H1 (cell line): ENCODE results near the gene GABRG3. TPM values are rescaled to one million over a fixed set of nuclear protein-coding genes. Genes with fewer than 3 reads are reported as not detected.

ENCODE experiments used
- CTCF ChIA-PET: fragments of 300-600 bp; sonication (Branson Sonifier 250); formaldehyde crosslinking; loops from one replicate; lab custom pipeline; 2021; ENCODE audit not compliant: partially characterized antibody; lab: Charles Lee
- POLR2A ChIA-PET: fragments of 300-600 bp; sonication (Branson Sonifier 250); formaldehyde crosslinking; loops from one replicate; lab custom pipeline; 2021; ENCODE audit warnings: inconsistent platforms; ENCODE audit not compliant: partially characterized antibody; lab: Charles Lee
- DNase-seq, 2 experiments: peaks; one replicate each; pipeline versions ENCODE4 v3.0.0 to v3.0.0-alpha.2; 2010 to 2022; ENCODE audit warnings: low spot score in 2 of 2, low read depth in 1 of 2, mixed read lengths in 1 of 2
- FAIRE-seq: peaks from 2 replicates; lab custom pipeline; 2011; peaks lifted over from hg19 to GRCh38; lab: Jason Lieb, UNC
- H2AFZ ChIP-seq: 2 replicates; pipeline ENCODE4 v1.8.1; 2012; ENCODE audit warnings: low read length, inconsistent platforms
- H2AK5ac ChIP-seq: 2 replicates; pipeline ENCODE4 v1.6.1; 2013; ENCODE audit warnings: low read depth, low read length
- H2BK120ac ChIP-seq: replicated peaks from 2 replicates; pipeline ENCODE3; 2013; ENCODE audit warnings: low read depth, low read length, inconsistent platforms
- H2BK12ac ChIP-seq: 2 replicates; pipeline ENCODE4 v1.6.1; 2013; ENCODE audit warnings: low read depth, low read length
- H2BK15ac ChIP-seq: 2 replicates; pipeline ENCODE4 v1.6.1; 2013; ENCODE audit warnings: low read length
- H2BK20ac ChIP-seq: 2 replicates; pipeline ENCODE4 v1.6.1; 2013; ENCODE audit warnings: low read length
- H2BK5ac ChIP-seq: 2 replicates; pipeline ENCODE4 v1.6.1; 2013; ENCODE audit warnings: low read depth, low read length
- H3K14ac ChIP-seq: 2 replicates; pipeline ENCODE4 v1.6.1; 2013; ENCODE audit warnings: inconsistent platforms; ENCODE audit not compliant: insufficient read length
- H3K18ac ChIP-seq: 2 replicates; pipeline ENCODE4 v1.6.1; 2013; ENCODE audit warnings: low read length; ENCODE audit errors: extremely low read depth
- H3K23ac ChIP-seq: 2 replicates; pipeline ENCODE4 v1.6.1; 2013; ENCODE audit warnings: inconsistent platforms; ENCODE audit not compliant: insufficient read length
- H3K23me2 ChIP-seq: 2 replicates; pipeline ENCODE4 v1.6.1; 2013; ENCODE audit warnings: low read depth, low read length
- H3K27ac ChIP-seq: 2 replicates; pipeline ENCODE4 v1.6.1; 2011; ENCODE audit warnings: low read depth, low read length, inconsistent platforms
- H3K27me3 ChIP-seq, 4 experiments: replicated peaks in 1 of 4; 1 replicate in 1 of 4; 2 replicates in 3 of 4; pipeline versions ENCODE4 v1.6.1 to v1.8.1; 2011 to 2013; ENCODE audit warnings: low read length in 3 of 4, mild to moderate bottlenecking in 3 of 4, inconsistent platforms in 2 of 4, mixed read lengths in 2 of 4, moderate library complexity in 1 of 4; ENCODE audit not compliant: control insufficient read depth in 3 of 4, insufficient read depth in 3 of 4; ENCODE audit errors: extremely low read depth in 1 of 4
- H3K36me3 ChIP-seq, 4 experiments: 2 replicates each; pipeline versions ENCODE4 v1.6.1 to v1.8.1; 2011 to 2013; ENCODE audit warnings: mild to moderate bottlenecking in 4 of 4, low read length in 3 of 4, moderate library complexity in 2 of 4, control low read depth in 1 of 4, inconsistent platforms in 1 of 4; ENCODE audit not compliant: insufficient read depth in 4 of 4, control insufficient read depth in 2 of 4
- H3K4ac ChIP-seq: replicated peaks from 2 replicates; pipeline ENCODE3; 2013; ENCODE audit warnings: low read length, low read depth, mixed read lengths, inconsistent platforms; ENCODE audit not compliant: insufficient read length
- H3K4me1 ChIP-seq, 4 experiments: replicated peaks in 1 of 4; 1 replicate in 1 of 4; 2 replicates in 3 of 4; pipeline versions ENCODE4 v1.6.1 to v1.8.1; 2011 to 2013; ENCODE audit warnings: low read length in 3 of 4, inconsistent platforms in 2 of 4, mixed read lengths in 1 of 4; ENCODE audit not compliant: insufficient read depth in 4 of 4, control insufficient read depth in 3 of 4
- H3K4me2 ChIP-seq, 2 experiments: 2 replicates each; pipeline versions ENCODE4 v1.6.1 to v1.8.1; 2011 to 2013; ENCODE audit warnings: low read depth in 2 of 2, low read length in 2 of 2, control low read depth in 1 of 2, inconsistent platforms in 1 of 2, mild to moderate bottlenecking in 1 of 2; ENCODE audit not compliant: insufficient read depth in 1 of 2
- H3K4me3 ChIP-seq, 4 experiments: fragments of 200-600, 300-600 bp in 1 of 4; sonication (generic), shearing (Covaris generic), sonication (Bioruptor Twin) in 1 of 4; 2 replicates each; pipeline versions ENCODE4 v1.5.1 to v1.8.1; 2011 to 2016; ENCODE audit warnings: low read length in 4 of 4, low read depth in 3 of 4, control low read depth in 2 of 4, inconsistent platforms in 2 of 4, mild to moderate bottlenecking in 2 of 4, mixed read lengths in 1 of 4, moderate library complexity in 1 of 4; ENCODE audit not compliant: insufficient read depth in 2 of 4; ENCODE audit errors: extremely low read depth in 1 of 4
- H3K56ac ChIP-seq: replicated peaks from 2 replicates; pipeline ENCODE3; 2013; ENCODE audit warnings: low read depth, mild to moderate bottlenecking, mixed read lengths, low read length, inconsistent platforms; ENCODE audit not compliant: insufficient read length
- H3K79me1 ChIP-seq: 2 replicates; pipeline ENCODE4 v1.6.1; 2013; ENCODE audit warnings: low read depth, low read length, control low read depth
- H3K79me2 ChIP-seq, 2 experiments: 2 replicates each; pipeline versions ENCODE4 v1.6.1 to v1.8.1; 2012 to 2013; ENCODE audit warnings: low read length in 2 of 2, mild to moderate bottlenecking in 2 of 2, inconsistent platforms in 1 of 2; ENCODE audit not compliant: insufficient read depth in 2 of 2, control insufficient read depth in 1 of 2
- H3K9ac ChIP-seq, 4 experiments: replicated peaks in 1 of 4; 1 replicate in 1 of 4; 2 replicates in 3 of 4; pipeline versions ENCODE4 v1.6.1 to v1.8.1; 2011 to 2013; ENCODE audit warnings: low read depth in 3 of 4, low read length in 3 of 4, control low read depth in 2 of 4, mild to moderate bottlenecking in 2 of 4, moderate library complexity in 2 of 4, inconsistent platforms in 1 of 4; ENCODE audit errors: extremely low read depth in 1 of 4
- H3K9me3 ChIP-seq, 2 experiments: 2 replicates each; pipeline versions ENCODE4 v1.6.1 to v1.8.1; 2012 to 2013; ENCODE audit warnings: mild to moderate bottlenecking in 2 of 2, moderate library complexity in 2 of 2, control low read depth in 1 of 2, inconsistent platforms in 1 of 2, low read depth in 1 of 2, low read length in 1 of 2, mixed read lengths in 1 of 2; ENCODE audit not compliant: insufficient read depth in 2 of 2
- H4K20me1 ChIP-seq, 2 experiments: replicated peaks in 1 of 2; 2 replicates each; pipeline versions ENCODE3 to v1.8.1; 2011 to 2013; ENCODE audit warnings: inconsistent platforms in 2 of 2, low read length in 2 of 2, mild to moderate bottlenecking in 1 of 2; ENCODE audit not compliant: insufficient read depth in 2 of 2, control insufficient read depth in 1 of 2
- H4K5ac ChIP-seq: 2 replicates; pipeline ENCODE4 v1.6.1; 2013; ENCODE audit warnings: low read length, low read depth, mixed read lengths, inconsistent platforms; ENCODE audit not compliant: insufficient read length
- H4K8ac ChIP-seq: 2 replicates; pipeline ENCODE4 v1.8.0; 2013; ENCODE audit warnings: mild to moderate bottlenecking, moderate library complexity, low read length, inconsistent platforms; ENCODE audit not compliant: insufficient read depth; ENCODE audit errors: extremely low read depth
- H4K91ac ChIP-seq: replicated peaks from 2 replicates; pipeline ENCODE3; 2013; ENCODE audit warnings: low read length, mixed read lengths, inconsistent platforms; ENCODE audit not compliant: insufficient read length
- GABPA ChIP-seq: IDR thresholded peaks from 2 replicates; pipeline ENCODE4 v1.6.1; 2011; ENCODE audit warnings: mild to moderate bottlenecking, low read length, moderate library complexity, borderline replicate concordance; ENCODE audit not compliant: insufficient read depth
- KDM4A ChIP-seq: IDR thresholded peaks from one replicate; pipeline ENCODE4 v1.7.1; 2012; ENCODE audit warnings: low read depth, mild to moderate bottlenecking, moderate library complexity, low read length, inconsistent platforms; ENCODE audit not compliant: severe bottlenecking
- TBP ChIP-seq: IDR thresholded peaks from 2 replicates; pipeline ENCODE4 v1.6.1; 2011; ENCODE audit warnings: low read depth, low read length, improper control_type of control experiment
- WGBS, 2 experiments: shearing (Covaris generic) in 1 of 2; methylation state at CpG; one replicate each; pipeline versions ENCODE4 v1.1.6 to v1.1.7; 2013 to 2015; ENCODE audit warnings: low lambda C conversion rate in 2 of 2, mixed read lengths in 2 of 2, inconsistent platforms in 1 of 2, low coverage in 1 of 2, missing lambda C conversion rate in 1 of 2; ENCODE audit not compliant: insufficient replicate concordance in 2 of 2, insufficient coverage in 1 of 2, insufficient read length in 1 of 2; ENCODE audit errors: extremely low coverage in 1 of 2, missing lambda C conversion rate in 1 of 2; 5-methylcytosine and 5-hydroxymethylcytosine counted together
- polyA plus RNA-seq, 7 experiments: library from polyadenylated mRNA; depleted of rRNA in 3 of 7; stranded (reverse) in 5 of 7; unstranded in 2 of 7; fragments of >200 nt in 5 of 7; fragments of 200-250 nt in 2 of 7; gene quantifications; 1 replicate in 5 of 7; 2 replicates in 1 of 7; 4 replicates in 1 of 7; pipeline versions ENCODE4 v1.2.1 to v1.2.3, GENCODE V29; 2011 to 2013; ENCODE audit warnings: missing spikeins in 2 of 7, mixed read lengths in 2 of 7
- total RNA-seq: library from RNA; stranded (reverse); fragmentation: NEBNext Ultra II Directional; extraction: Animal tissue kit (Norgen Biotek cat#: 25700); gene quantifications from 2 replicates; pipeline ENCODE4 v1.2.1, GENCODE V29; 2021
- TF ChIP-seq, protein P1 (sequence below): IDR thresholded peaks from 2 replicates; pipeline ENCODE4 v1.6.1; 2011; ENCODE audit warnings: low read length, improper control_type of control experiment

The GABRG3 gene
- total and polyA plus RNA-seq, 2 of the 8 experiments (the other 6 are each of a cell fraction or from before 2014, with no cell fraction given), result 0.17 to 0.80 TPM

DNA sequence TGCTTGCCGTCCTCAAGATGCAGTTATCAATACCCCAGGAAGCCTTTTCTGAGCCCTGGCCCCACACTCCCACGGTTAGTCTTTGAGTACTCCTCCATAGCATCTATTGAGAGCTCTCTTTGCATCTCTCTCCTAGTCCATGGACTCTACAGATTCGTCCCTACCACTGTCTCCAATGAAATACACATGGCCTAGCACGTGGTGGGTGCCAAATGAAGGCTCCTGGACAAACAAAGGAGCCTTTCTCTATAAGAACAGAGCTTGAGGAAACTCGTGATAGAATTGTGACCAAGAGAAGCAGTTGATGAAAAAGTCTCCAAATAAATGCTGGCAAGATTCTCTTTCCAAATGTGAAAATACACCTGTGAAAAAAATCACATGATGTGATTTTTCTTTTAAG lies 166.1 kb downstream of the GABRG3 start:
- no peaks in the 10 kb centered on the region for H3K79me2 ChIP-seq
- H3K4ac ChIP-seq, result no peak overlapping the region
- H3K9ac ChIP-seq, result no peak overlapping the region
- no peak overlapping the region for H2BK12ac ChIP-seq
- 84% methylated on average over 5 of the region's 5 CpGs; no CpG with 5 or more reads in 1 of the 2 experiments for WGBS, 2 experiments
- H2BK120ac ChIP-seq, result no peak overlapping the region
- H3K9me3 ChIP-seq, result no peaks in the 10 kb centered on the region
- TF ChIP-seq KDM4A (no peak), GABPA (no peak), TBP (no peak)
- TF ChIP-seq, protein P1, sequence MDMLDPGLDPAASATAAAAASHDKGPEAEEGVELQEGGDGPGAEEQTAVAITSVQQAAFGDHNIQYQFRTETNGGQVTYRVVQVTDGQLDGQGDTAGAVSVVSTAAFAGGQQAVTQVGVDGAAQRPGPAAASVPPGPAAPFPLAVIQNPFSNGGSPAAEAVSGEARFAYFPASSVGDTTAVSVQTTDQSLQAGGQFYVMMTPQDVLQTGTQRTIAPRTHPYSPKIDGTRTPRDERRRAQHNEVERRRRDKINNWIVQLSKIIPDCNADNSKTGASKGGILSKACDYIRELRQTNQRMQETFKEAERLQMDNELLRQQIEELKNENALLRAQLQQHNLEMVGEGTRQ, result no peak
- FAIRE-seq (no peak), DNase-seq (no peak)
- H2BK20ac ChIP-seq, result no peak overlapping the region
- ChIA-PET CTCF (interaction anchor here (1.3 to 1.6 kb wide), 2 partner anchors 36 to 88 kb away, joined by 3 to 5 read pairs; no protein-coding TSS in a partner anchor), POLR2A (no interaction called here)
- H3K27ac ChIP-seq, result no peak overlapping the region
- no peak overlapping the region for H3K14ac ChIP-seq
- H3K36me3 ChIP-seq, result no peaks in the 10 kb centered on the region
- H4K91ac ChIP-seq, result no peak overlapping the region
- H4K5ac ChIP-seq, result no peak overlapping the region
- H3K79me1 ChIP-seq, result no peaks in the 10 kb centered on the region
- no peak overlapping the region for H2AK5ac ChIP-seq
- no peak overlapping the region for H3K18ac ChIP-seq
- no peaks in the 10 kb centered on the region for H3K4me1 ChIP-seq
- no peak overlapping the region for H2BK5ac ChIP-seq
- H2AFZ ChIP-seq, result no peak overlapping the region
- H3K4me2 ChIP-seq, result no peak overlapping the region
- H3K4me3 ChIP-seq, result no peak overlapping the region
- no peak overlapping the region for H3K23ac ChIP-seq
- no peaks in the 10 kb centered on the region for H3K27me3 ChIP-seq
- no peaks in the 10 kb centered on the region for H4K20me1 ChIP-seq
- no peak overlapping the region for H3K56ac ChIP-seq
- H2BK15ac ChIP-seq, result no peak overlapping the region
- no peaks in the 10 kb centered on the region for H3K23me2 ChIP-seq
- H4K8ac ChIP-seq, result no peak overlapping the region
